Thoracic aorta (tissue), 2 donors: Measurements from ENCODE around the gene LRP1-AS. TPM values are rescaled to one million over a fixed set of nuclear protein-coding genes. Genes with fewer than 3 reads are reported as not detected.
A peak's percentile ranks its signal among the peaks of the same experiment; 100 is the strongest.

Source experiments
- ATAC-seq: fragments of 150-250 bp; one replicate; pipeline ENCODE4 v1.8.0; 2017; ENCODE audit warnings: low read depth; ENCODE audit not compliant: insufficient number of reproducible peaks, low FRiP score
- DNase-seq: peaks from one replicate; pipeline ENCODE4 v3.0.0-alpha.2; 2020; ENCODE audit warnings: low spot score
- H3K27ac ChIP-seq, 2 donors: fragments of 200-600 bp; sonication (generic); 1 replicate in 1 of 2; 2 replicates in 1 of 2; pipeline ENCODE4 v1.5.1; 2016; ENCODE audit warnings: mild to moderate bottlenecking in 2 of 2, moderate library complexity in 2 of 2
- H3K27me3 ChIP-seq: fragments of 200-600 bp; sonication (generic); replicated peaks from 2 replicates; pipeline ENCODE4 v1.6.0; 2016; ENCODE audit warnings: mild to moderate bottlenecking; ENCODE audit not compliant: insufficient read depth
- H3K36me3 ChIP-seq: fragments of 200-600 bp; sonication (generic); one replicate; pipeline ENCODE4 v1.5.1; 2016
- H3K4me1 ChIP-seq, 2 donors: fragments of 200-600 bp; sonication (generic); 1 replicate in 1 of 2; 2 replicates in 1 of 2; pipeline versions ENCODE4 v1.5.1 to v1.6.0; 2016; ENCODE audit warnings: low read depth in 2 of 2, mild to moderate bottlenecking in 1 of 2; ENCODE audit not compliant: control insufficient read depth in 1 of 2
- H3K4me3 ChIP-seq: fragments of 200-600 bp; sonication (generic); 2 replicates; pipeline ENCODE4 v1.5.1; 2016; ENCODE audit warnings: mild to moderate bottlenecking
- H3K9me3 ChIP-seq: fragments of 200-600 bp; sonication (generic); 2 replicates; pipeline ENCODE4 v1.5.1; 2016
- total RNA-seq, 2 donors: library from RNA; depleted of rRNA; stranded (reverse); fragments of >200 nt; gene quantifications; one replicate each; pipeline versions ENCODE4 v1.1.0 to v1.2.3, GENCODE V29; 2016
- TF ChIP-seq, protein P1 (sequence below): fragments of 200-600 bp; sonication (generic); IDR thresholded peaks from one replicate; pipeline ENCODE4 v1.5.1; 2019; ENCODE audit warnings: antibody characterized with exemption

LRP1-AS gene
- total RNA-seq, 2 donors from 2014 or later, result not detected

DNA sequence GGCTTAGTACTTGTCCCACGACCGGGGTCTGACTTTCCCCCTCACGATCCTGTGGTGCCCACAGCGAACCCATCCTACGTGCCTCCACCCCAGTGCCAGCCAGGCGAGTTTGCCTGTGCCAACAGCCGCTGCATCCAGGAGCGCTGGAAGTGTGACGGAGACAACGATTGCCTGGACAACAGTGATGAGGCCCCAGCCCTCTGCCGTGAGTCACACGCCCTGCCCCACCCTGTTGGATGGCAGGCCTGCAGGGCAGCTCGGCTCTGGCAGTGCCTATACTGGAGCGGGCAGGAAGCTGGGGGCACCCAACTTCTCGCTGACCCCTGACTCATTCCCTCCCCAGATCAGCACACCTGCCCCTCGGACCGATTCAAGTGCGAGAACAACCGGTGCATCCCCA is 18.3 kb upstream of the LRP1-AS start:
- TF ChIP-seq, protein P1, sequence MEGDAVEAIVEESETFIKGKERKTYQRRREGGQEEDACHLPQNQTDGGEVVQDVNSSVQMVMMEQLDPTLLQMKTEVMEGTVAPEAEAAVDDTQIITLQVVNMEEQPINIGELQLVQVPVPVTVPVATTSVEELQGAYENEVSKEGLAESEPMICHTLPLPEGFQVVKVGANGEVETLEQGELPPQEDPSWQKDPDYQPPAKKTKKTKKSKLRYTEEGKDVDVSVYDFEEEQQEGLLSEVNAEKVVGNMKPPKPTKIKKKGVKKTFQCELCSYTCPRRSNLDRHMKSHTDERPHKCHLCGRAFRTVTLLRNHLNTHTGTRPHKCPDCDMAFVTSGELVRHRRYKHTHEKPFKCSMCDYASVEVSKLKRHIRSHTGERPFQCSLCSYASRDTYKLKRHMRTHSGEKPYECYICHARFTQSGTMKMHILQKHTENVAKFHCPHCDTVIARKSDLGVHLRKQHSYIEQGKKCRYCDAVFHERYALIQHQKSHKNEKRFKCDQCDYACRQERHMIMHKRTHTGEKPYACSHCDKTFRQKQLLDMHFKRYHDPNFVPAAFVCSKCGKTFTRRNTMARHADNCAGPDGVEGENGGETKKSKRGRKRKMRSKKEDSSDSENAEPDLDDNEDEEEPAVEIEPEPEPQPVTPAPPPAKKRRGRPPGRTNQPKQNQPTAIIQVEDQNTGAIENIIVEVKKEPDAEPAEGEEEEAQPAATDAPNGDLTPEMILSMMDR, result no peak
- H3K27ac ChIP-seq, result no peak overlapping the region
- peaks cover 82% of the 10 kb centered on the region for H3K36me3 ChIP-seq
- no peak overlapping the region for H3K4me3 ChIP-seq
- H3K9me3 ChIP-seq, result no peaks in the 10 kb centered on the region
- DNase-seq, result no peak
- peaks cover 0 to 3% of the 10 kb centered on the region in 2 donors for H3K4me1 ChIP-seq
- no peaks in the 10 kb centered on the region for H3K27me3 ChIP-seq
- ATAC-seq, result no peak

DNA sequence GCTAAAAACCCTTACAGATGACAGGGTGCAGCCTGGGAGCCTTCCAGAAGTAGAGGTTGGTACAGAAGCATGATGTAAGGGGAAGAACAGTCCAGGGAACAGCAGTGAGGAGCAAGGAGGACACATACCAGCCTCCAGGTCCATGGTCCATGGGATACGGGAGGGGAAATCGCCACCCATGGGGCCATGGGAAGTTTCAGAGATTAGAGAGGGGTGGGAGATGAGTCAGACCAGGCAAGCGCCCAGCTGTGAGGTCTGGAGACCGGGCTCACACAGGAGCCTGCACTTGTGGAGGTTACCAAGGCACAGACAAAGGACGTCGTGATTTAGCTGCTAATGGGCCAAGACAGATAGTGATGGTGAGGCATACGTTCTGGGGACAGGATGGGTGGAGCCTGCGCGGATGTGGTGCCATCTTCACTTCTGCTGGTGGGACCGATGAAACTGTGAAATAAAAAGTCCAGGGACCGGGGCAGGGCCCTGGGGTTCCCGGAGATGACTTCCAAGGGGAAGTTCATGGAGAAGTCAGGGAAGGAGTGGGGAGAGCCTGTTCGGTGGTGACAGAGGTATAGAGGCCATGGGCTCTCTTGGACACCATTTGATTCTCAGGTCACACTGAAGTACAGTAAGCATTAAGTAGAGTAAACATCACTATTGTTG is 17.7 kb upstream of the LRP1-AS start:
- peaks cover 83% of the 10 kb centered on the region for H3K36me3 ChIP-seq
- no peaks in the 10 kb centered on the region for H3K27me3 ChIP-seq
- no peak overlapping the region for H3K4me3 ChIP-seq
- no peaks in the 10 kb centered on the region for H3K4me1 ChIP-seq
- ATAC-seq, result no peak
- no peaks in the 10 kb centered on the region for H3K9me3 ChIP-seq
- no peak for DNase-seq
- TF ChIP-seq, protein P1, result no peak
- H3K27ac ChIP-seq, result no peak overlapping the region

DNA sequence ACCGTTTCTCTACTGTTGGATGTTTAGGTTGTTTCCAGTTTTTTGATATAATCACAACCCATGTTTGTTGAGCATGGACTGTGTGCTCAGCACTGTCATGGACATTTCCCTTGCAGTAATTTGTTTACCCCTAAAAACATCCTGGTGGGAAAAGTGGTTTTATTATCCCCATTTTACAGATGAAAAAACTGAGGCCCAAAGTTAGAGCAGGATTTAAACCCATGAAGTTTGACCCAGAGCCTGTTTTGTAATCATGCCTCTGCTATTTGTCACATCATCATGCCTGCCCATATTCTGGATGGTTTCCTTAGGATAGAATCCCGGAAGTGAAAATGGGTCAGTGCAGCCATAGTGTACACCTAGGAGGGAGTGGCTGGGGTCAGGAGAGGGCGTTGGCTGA is 17.0 kb upstream of the LRP1-AS start:
- H3K4me1 ChIP-seq, result peaks cover 3 to 4% of the 10 kb centered on the region in 2 donors
- peaks cover 83% of the 10 kb centered on the region for H3K36me3 ChIP-seq
- TF ChIP-seq, protein P1, result no peak
- no peak overlapping the region for H3K4me3 ChIP-seq
- H3K27ac ChIP-seq, result no peak overlapping the region
- H3K9me3 ChIP-seq, result no peaks in the 10 kb centered on the region
- ATAC-seq, result no peak
- no peak for DNase-seq
- H3K27me3 ChIP-seq, result no peaks in the 10 kb centered on the region

DNA sequence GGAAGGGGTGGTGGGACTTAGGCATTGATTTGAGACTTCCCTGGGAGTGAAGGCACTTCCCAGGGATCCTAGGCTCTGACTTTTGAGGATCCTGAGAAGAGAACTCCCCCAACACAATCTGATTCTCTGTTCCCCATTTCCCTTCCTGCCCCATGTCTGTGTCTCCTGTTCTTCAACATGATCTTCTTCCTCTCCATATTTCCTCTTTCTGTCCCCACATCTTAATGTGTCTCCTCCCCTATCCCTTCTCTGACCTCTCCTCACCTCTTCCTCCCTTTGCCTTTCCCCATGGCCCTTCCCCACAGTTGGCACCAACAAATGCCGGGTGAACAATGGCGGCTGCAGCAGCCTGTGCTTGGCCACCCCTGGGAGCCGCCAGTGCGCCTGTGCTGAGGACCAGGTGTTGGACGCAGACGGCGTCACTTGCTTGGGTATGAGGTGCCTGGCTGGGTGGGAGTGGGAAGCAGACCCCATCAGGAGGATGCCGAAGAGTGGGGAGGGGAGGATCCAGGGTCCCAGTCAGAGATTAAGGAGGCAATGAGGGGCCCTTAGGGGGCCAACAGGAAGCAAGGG is 15.2 kb upstream of the LRP1-AS start:
- H3K4me1 ChIP-seq, result peaks cover 13 to 22% of the 10 kb centered on the region in 2 donors
- no peak for DNase-seq
- no peak overlapping the region for H3K4me3 ChIP-seq
- H3K36me3 ChIP-seq, result peaks cover 81% of the 10 kb centered on the region
- TF ChIP-seq, protein P1, result no peak
- H3K27ac ChIP-seq, result peak overlapping the region; percentile 6 to 20
- no peaks in the 10 kb centered on the region for H3K27me3 ChIP-seq
- H3K9me3 ChIP-seq, result no peaks in the 10 kb centered on the region
- no peak for ATAC-seq

DNA sequence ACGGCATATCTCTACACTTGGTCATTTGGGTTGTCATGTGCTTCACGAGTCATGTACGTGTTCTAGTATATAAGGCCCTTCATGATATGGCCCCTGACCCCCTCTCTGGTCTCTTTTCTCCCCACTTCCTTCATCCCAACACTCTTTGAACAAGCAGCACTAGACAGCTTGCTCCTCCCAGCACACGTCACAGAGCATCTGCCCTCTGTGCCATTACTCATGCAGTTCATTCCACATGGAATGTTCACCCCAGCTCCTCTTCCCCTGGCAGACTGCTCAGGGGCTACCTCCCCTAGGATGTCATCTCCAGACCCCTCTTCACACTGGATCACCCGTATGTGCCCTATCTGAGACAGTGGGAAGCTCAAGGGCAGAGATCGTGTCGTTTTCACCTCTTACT is 14.1 kb upstream of the LRP1-AS start:
- H3K27me3 ChIP-seq, result no peaks in the 10 kb centered on the region
- no peak overlapping the region for H3K4me3 ChIP-seq
- DNase-seq, result no peak
- TF ChIP-seq, protein P1, result no peak
- no peak overlapping the region for H3K27ac ChIP-seq
- peaks cover 81% of the 10 kb centered on the region for H3K36me3 ChIP-seq
- peaks cover 16 to 26% of the 10 kb centered on the region in 2 donors for H3K4me1 ChIP-seq
- ATAC-seq, result no peak
- no peaks in the 10 kb centered on the region for H3K9me3 ChIP-seq
